Mesenchymal stem cell (in vitro differentiated cells and primary cell): ENCODE data around the gene TMEM59.
"Not testable (repeated sequence)": the region's sequence is repeated elsewhere in the genome, so short reads cannot be mapped to it uniquely, and the experiment has no call there.

Experiments used
- DNase-seq: peaks from one replicate; pipeline ENCODE4 v3.0.0-alpha.2; 2013
- H2AFZ ChIP-seq: one replicate; pipeline ENCODE4 v1.6.1; 2013; ENCODE audit warnings: low read depth, mild to moderate bottlenecking, control low read depth, inconsistent platforms, low read length, moderate library complexity
- H2AK5ac ChIP-seq: 2 replicates; pipeline ENCODE4 v1.6.1; 2013; ENCODE audit warnings: low read length, moderate library complexity, mild to moderate bottlenecking, inconsistent platforms; ENCODE audit not compliant: severe bottlenecking
- H2BK120ac ChIP-seq: one replicate; pipeline ENCODE4 v1.6.1; 2013; ENCODE audit warnings: low read depth, mild to moderate bottlenecking, inconsistent platforms, low read length, moderate library complexity
- H2BK12ac ChIP-seq, 2 experiments: one replicate each; pipeline ENCODE4 v1.6.1; 2013; ENCODE audit warnings: inconsistent platforms in 2 of 2, low read length in 2 of 2, mild to moderate bottlenecking in 2 of 2, moderate library complexity in 2 of 2, control low read depth in 1 of 2
- H2BK15ac ChIP-seq: one replicate; pipeline ENCODE4 v1.6.1; 2013; ENCODE audit warnings: mild to moderate bottlenecking, low read depth, inconsistent platforms; ENCODE audit not compliant: poor library complexity, severe bottlenecking
- H2BK5ac ChIP-seq: 2 replicates; pipeline ENCODE4 v1.6.1; 2013; ENCODE audit warnings: low read depth, mild to moderate bottlenecking, low read length, control low read depth, inconsistent platforms; ENCODE audit not compliant: poor library complexity, severe bottlenecking
- H3K14ac ChIP-seq, 2 experiments: one replicate each; pipeline ENCODE4 v1.6.1; 2013; ENCODE audit warnings: inconsistent platforms in 2 of 2, low read length in 2 of 2, control low read depth in 1 of 2, mild to moderate bottlenecking in 1 of 2, moderate library complexity in 1 of 2
- H3K18ac ChIP-seq, 2 experiments: one replicate each; pipeline ENCODE4 v1.6.1; 2013; ENCODE audit warnings: inconsistent platforms in 2 of 2, low read length in 2 of 2, control low read depth in 1 of 2, low read depth in 1 of 2, mild to moderate bottlenecking in 1 of 2
- H3K23ac ChIP-seq, 2 experiments: one replicate each; pipeline ENCODE4 v1.6.1; 2013; ENCODE audit warnings: inconsistent platforms in 2 of 2, low read length in 2 of 2, mild to moderate bottlenecking in 2 of 2, moderate library complexity in 2 of 2, control low read depth in 1 of 2
- H3K27ac ChIP-seq: 2 replicates; pipeline ENCODE4 v1.5.1; 2013; ENCODE audit warnings: mild to moderate bottlenecking, moderate library complexity, low read length, control low read depth, inconsistent platforms; ENCODE audit not compliant: poor library complexity, severe bottlenecking
- H3K27me3 ChIP-seq, 2 experiments: 2 replicates each; pipeline versions ENCODE4 v1.6.1 to v1.7.0; 2013; ENCODE audit warnings: low read length in 2 of 2, mild to moderate bottlenecking in 2 of 2, moderate library complexity in 2 of 2, control low read depth in 1 of 2, inconsistent platforms in 1 of 2; ENCODE audit not compliant: control insufficient read depth in 1 of 2, insufficient read depth in 1 of 2
- H3K36me3 ChIP-seq, 2 experiments: 2 replicates each; pipeline versions ENCODE4 v1.6.1 to v1.7.0; 2013; ENCODE audit warnings: low read length in 2 of 2, control low read depth in 1 of 2, inconsistent platforms in 1 of 2, low read depth in 1 of 2, mild to moderate bottlenecking in 1 of 2; ENCODE audit not compliant: insufficient read depth in 2 of 2, control insufficient read depth in 1 of 2
- H3K4ac ChIP-seq, 2 experiments: one replicate each; pipeline ENCODE4 v1.6.1; 2013; ENCODE audit warnings: inconsistent platforms in 2 of 2, low read length in 2 of 2, mild to moderate bottlenecking in 2 of 2, moderate library complexity in 2 of 2, control low read depth in 1 of 2, low read depth in 1 of 2
- H3K4me1 ChIP-seq: 2 replicates; pipeline ENCODE4 v1.6.1; 2013; ENCODE audit warnings: low read depth, low read length, control low read depth; ENCODE audit not compliant: control insufficient read depth, insufficient read depth
- H3K4me2 ChIP-seq: 2 replicates; pipeline ENCODE4 v1.6.1; 2013; ENCODE audit warnings: low read length, mild to moderate bottlenecking, inconsistent platforms; ENCODE audit not compliant: poor library complexity, severe bottlenecking
- H3K4me3 ChIP-seq, 2 experiments: 2 replicates each; pipeline versions ENCODE4 v1.5.1 to v1.7.0; 2013; ENCODE audit warnings: low read length in 2 of 2, mild to moderate bottlenecking in 2 of 2, control low read depth in 1 of 2, low read depth in 1 of 2; ENCODE audit not compliant: insufficient read depth in 1 of 2
- H3K79me1 ChIP-seq: replicated peaks from 2 replicates; pipeline ENCODE4 v1.6.1; 2013; ENCODE audit warnings: mild to moderate bottlenecking, control low read depth, low read length, inconsistent platforms; ENCODE audit not compliant: poor library complexity, severe bottlenecking
- H3K9ac ChIP-seq: 2 replicates; pipeline ENCODE4 v1.7.0; 2013; ENCODE audit warnings: mild to moderate bottlenecking, low read length, moderate library complexity
- H3K9me3 ChIP-seq: 2 replicates; pipeline ENCODE4 v1.7.0; 2013; ENCODE audit warnings: mild to moderate bottlenecking, low read length; ENCODE audit not compliant: control insufficient read depth
- H4K8ac ChIP-seq: one replicate; pipeline ENCODE4 v1.6.1; 2013; ENCODE audit warnings: inconsistent platforms, mild to moderate bottlenecking, low read length, moderate library complexity
- H4K91ac ChIP-seq: one replicate; pipeline ENCODE4 v1.6.1; 2013; ENCODE audit warnings: mild to moderate bottlenecking, low read length, inconsistent platforms
- WGBS: methylation state at CpG from one replicate; pipeline ENCODE4 v1.1.7; 2013; ENCODE audit warnings: mixed read lengths; 5-methylcytosine and 5-hydroxymethylcytosine counted together

The TMEM59 gene

DNA sequence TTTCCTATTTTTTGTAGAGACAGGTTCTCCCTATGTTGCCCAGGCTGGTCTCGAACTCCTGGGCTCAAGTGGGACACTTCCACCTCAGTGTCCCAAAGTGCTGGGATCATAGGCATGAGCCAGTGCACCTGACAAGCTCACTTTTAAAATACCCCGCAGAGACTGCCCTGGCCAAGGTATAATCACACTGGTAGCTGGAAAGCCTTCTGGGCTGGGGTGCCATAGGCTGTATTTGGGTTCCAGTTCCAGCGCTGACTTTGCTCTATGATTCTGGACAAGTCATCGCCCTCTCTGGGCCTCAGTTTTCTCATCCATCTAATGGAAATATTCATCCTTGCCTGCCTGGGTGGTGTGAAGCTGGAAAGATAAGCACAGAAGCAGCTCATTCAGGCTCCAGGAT is 45.4 kb downstream of the TMEM59 start:
- Histone ChIP-seq H4K91ac (no peak overlapping the region), H2BK5ac (no peak overlapping the region), H3K4ac (no peak overlapping the region), H3K23ac (no peak overlapping the region), H3K36me3 (no peaks in the 10 kb centered on the region), H3K27me3 (peaks cover 29 to 69% of the 10 kb centered on the region in 2 experiments), H3K27ac (no peak overlapping the region), H3K9ac (no peak overlapping the region), H2BK15ac (no peak overlapping the region), H3K4me1 (no peaks in the 10 kb centered on the region), H3K79me1 (no peaks in the 10 kb centered on the region), H2AFZ (no peak overlapping the region), H3K4me2 (no peak overlapping the region), H2BK12ac (no peak overlapping the region), H4K8ac (no peak overlapping the region), H2AK5ac (no peak overlapping the region), H3K9me3 (no peaks in the 10 kb centered on the region), H2BK120ac (no peak overlapping the region), H3K18ac (no peak overlapping the region), H3K14ac (no peak overlapping the region), H3K4me3 (no peak overlapping the region)
- 84% methylated on average over 3 of the region's 4 CpGs for WGBS
- no peak for DNase-seq

DNA sequence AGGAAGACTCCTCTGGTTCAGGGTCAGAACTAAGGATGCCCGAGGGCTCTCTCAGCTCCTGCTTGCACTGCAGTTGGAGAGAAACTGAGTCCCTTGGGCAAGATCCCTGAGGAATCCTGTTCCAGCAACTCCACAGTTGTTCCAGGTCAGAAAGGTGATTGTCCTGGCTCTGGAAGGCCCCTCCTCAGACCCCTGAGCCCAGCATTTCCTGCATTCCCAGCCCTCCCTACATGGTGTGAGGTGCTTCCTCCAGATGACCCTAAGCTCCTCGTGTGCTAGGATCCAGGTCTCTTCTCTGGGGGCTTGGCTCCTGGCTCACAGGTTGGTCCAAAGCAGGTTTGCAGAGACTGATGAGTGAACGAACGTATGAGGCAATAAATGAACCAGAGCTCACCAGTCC is 46.5 kb downstream of the TMEM59 start:
- no peak overlapping the region for H3K4me2 ChIP-seq
- no peak overlapping the region for H2BK120ac ChIP-seq
- H3K36me3 ChIP-seq = no peaks in the 10 kb centered on the region
- WGBS = 73% methylated on average over 4 of the region's 4 CpGs
- no peak overlapping the region for H3K27ac ChIP-seq
- H3K4ac ChIP-seq = no peak overlapping the region
- H2BK15ac ChIP-seq = no peak overlapping the region
- no peak overlapping the region for H2BK5ac ChIP-seq
- no peak for DNase-seq
- H3K27me3 ChIP-seq = peaks cover 35 to 69% of the 10 kb centered on the region in 2 experiments
- no peak overlapping the region for H3K18ac ChIP-seq
- no peak overlapping the region for H3K14ac ChIP-seq
- no peak overlapping the region for H2AK5ac ChIP-seq
- no peaks in the 10 kb centered on the region for H3K4me1 ChIP-seq
- no peak overlapping the region for H2BK12ac ChIP-seq
- H4K91ac ChIP-seq = no peak overlapping the region
- no peaks in the 10 kb centered on the region for H3K9me3 ChIP-seq
- no peaks in the 10 kb centered on the region for H3K79me1 ChIP-seq
- H3K23ac ChIP-seq = no peak overlapping the region
- no peak overlapping the region for H2AFZ ChIP-seq
- H3K4me3 ChIP-seq = no peak overlapping the region
- no peak overlapping the region for H3K9ac ChIP-seq
- no peak overlapping the region for H4K8ac ChIP-seq

DNA sequence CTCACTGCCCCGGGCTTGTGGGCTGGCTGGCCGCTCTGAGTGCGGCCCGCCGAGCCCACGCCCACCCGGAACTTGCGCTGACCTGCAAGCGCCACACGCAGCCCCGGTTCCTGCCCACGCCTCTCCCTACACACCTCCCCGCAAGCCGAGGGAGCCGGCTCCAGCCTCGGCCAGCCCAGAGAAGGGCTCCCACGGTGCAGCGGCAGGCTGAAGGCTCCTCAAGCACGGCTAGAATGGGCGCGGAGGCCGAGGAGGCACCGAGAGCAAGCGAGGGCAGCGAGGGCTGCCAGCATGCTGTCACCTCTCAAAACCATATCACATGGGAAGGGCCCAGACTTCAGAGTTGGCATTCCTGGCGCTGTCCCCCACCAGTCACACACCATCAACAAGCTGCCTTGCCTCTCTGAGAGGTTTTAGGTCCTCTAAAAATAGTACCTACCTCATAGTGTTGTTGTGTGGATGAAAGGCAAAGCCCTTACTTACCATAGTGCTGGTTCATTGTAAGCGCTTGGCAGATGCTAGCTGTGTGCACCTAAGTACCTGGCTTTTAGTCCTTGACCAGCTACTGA is 48.4 kb downstream of the TMEM59 start:
- H3K4me3 ChIP-seq = no peak overlapping the region
- H3K79me1 ChIP-seq = no peaks in the 10 kb centered on the region
- H2BK12ac ChIP-seq = no peak overlapping the region
- no peak overlapping the region for H4K8ac ChIP-seq
- H3K4me2 ChIP-seq = no peak overlapping the region
- no peak overlapping the region for H3K27ac ChIP-seq
- no peak overlapping the region for H3K18ac ChIP-seq
- no peak overlapping the region for H2BK15ac ChIP-seq
- no peak overlapping the region for H4K91ac ChIP-seq
- no peak overlapping the region for H3K9ac ChIP-seq
- no peak overlapping the region for H3K14ac ChIP-seq
- WGBS = 97% methylated on average over 26 of the region's 27 CpGs
- no peak overlapping the region for H2AK5ac ChIP-seq
- H3K27me3 ChIP-seq = peaks cover 26 to 50% of the 10 kb centered on the region in 2 experiments
- no peaks in the 10 kb centered on the region for H3K9me3 ChIP-seq
- DNase-seq = no peak
- H3K4ac ChIP-seq = no peak overlapping the region
- H2AFZ ChIP-seq = no peak overlapping the region
- no peaks in the 10 kb centered on the region for H3K4me1 ChIP-seq
- H2BK120ac ChIP-seq = no peak overlapping the region
- H3K23ac ChIP-seq = no peak overlapping the region
- H3K36me3 ChIP-seq = no peaks in the 10 kb centered on the region
- H2BK5ac ChIP-seq = no peak overlapping the region

DNA sequence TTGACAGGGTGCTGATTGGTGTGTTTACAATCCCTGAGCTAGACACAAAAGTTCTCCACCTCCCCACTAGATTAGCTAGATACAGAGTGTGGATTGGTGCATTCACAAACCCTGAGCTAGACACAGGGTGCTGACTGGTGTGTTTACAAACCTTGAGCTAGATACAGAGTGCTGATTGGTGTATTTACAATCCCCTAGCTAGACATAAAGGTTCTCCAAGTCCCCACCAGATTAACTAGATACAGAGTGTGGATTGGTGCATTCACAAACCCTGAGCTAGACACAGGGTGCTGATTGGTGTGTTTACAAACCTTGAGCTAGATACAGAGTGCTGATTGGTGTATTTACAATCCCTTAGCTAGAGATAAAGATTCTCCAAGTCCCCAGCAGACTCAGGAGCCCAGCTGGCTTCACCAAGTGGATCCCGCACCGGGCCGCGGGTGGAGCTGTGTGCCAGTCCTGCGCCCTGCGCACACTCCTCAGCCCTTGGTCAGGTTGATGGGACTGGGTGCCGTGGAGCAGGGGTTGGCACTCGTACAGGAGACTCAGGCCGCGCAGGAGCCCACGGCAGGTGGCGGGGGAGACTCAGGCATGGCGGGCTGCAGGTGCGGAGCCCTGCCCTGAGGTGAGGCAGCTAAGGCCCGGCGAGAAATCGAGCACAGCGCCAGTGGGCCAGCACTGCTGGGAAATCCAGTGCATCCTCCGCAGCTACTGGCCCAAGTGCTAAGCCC is 49.1 kb downstream of the TMEM59 start:
- not testable (repeated sequence) for H3K27ac ChIP-seq, H2AK5ac ChIP-seq, H2BK12ac ChIP-seq, H3K4me1 ChIP-seq, H3K4ac ChIP-seq, H2AFZ ChIP-seq, H3K9me3 ChIP-seq, H3K14ac ChIP-seq, DNase-seq, H4K91ac ChIP-seq, H3K4me3 ChIP-seq, H4K8ac ChIP-seq, H2BK15ac ChIP-seq, H3K23ac ChIP-seq, H2BK120ac ChIP-seq, H3K79me1 ChIP-seq, H3K9ac ChIP-seq, H3K18ac ChIP-seq, H2BK5ac ChIP-seq, H3K4me2 ChIP-seq, H3K36me3 ChIP-seq
- H3K27me3 ChIP-seq = peaks cover 23 to 44% of the 10 kb centered on the region in 2 experiments
- 90% methylated on average over 18 of the region's 19 CpGs for WGBS
